ENCODE measurements around the gene MYBPH.

The MYBPH gene

DNA sequence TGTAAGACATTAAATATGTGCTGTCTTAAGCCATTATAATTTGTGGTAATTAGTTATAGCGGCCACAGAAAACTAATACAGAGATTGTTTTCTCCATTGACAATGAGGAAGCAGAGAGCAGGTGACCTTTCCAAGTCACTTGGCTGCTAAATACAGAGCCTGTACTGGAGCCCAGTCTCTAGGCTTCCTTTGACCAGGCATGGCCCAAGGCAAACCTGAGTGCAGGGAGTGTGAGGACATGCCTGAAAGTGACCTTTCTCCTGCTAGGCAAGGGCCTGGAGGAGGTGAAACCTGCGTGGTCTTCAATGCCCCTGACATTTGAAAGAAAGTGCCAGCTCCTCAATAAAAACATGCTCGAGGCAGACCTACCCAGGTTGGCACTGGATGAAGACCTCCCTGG lies 23.4 kb upstream of the MYBPH start:
- H3K4me3 ChIP-seq (ENCODE audit: low read length): no peak overlapping the region
- H3K79me2 ChIP-seq (ENCODE audit: low read length): no peaks in the 10 kb centered on the region
- no peak overlapping the region for H3K9ac ChIP-seq (ENCODE audit: low read length)
- H2AFZ ChIP-seq (ENCODE audit: low read depth, low read length): no peak overlapping the region
- H3K27me3 ChIP-seq (ENCODE audit: low read depth, low read length): peaks cover 75% of the 10 kb centered on the region
- H3K9me3 ChIP-seq (ENCODE audit: insufficient read depth, low read length): no peaks in the 10 kb centered on the region
- TF ChIP-seq EZH2phosphoT487 (IDR thresholded peaks at IDR 0.05; ENCODE audit: low read depth) (no peak), CTCF (IDR thresholded peaks at IDR 0.05; ENCODE audit: low read depth, low read length) (no peak)
- H3K27ac ChIP-seq (ENCODE audit: low read length): no peak overlapping the region
- no peaks in the 10 kb centered on the region for H3K36me3 ChIP-seq (replicated peaks; ENCODE audit: low read depth, low read length)
- H4K20me1 ChIP-seq (ENCODE audit: insufficient read depth, low read length): no peaks in the 10 kb centered on the region
- no peak overlapping the region for H3K4me2 ChIP-seq (ENCODE audit: low read length)
- no peaks in the 10 kb centered on the region for H3K4me1 ChIP-seq (ENCODE audit: low read length)

DNA sequence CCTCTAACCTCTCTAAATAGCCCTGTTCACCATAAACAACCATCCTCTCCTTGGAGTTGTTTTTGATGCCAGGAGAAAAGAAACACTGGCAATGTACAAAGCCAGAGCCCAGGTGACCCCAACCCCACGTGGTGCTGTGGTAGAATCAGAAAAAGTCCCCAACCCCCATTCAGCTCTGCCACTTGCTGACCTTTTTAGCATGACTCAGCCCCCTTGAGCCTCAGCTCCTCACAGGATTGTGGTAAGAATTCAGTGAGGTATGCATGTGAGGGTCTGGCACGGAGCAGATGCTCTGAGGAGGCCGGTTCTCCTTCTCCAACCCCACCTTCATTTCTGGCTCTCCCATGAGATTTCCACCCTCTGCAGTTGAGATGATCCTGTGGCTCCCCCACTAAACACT lies 22.0 kb upstream of the MYBPH start:
- Histone ChIP-seq H3K4me2 (ENCODE audit: low read length) (no peak overlapping the region), H4K20me1 (ENCODE audit: insufficient read depth, low read length) (no peaks in the 10 kb centered on the region), H3K27ac (ENCODE audit: low read length) (no peak overlapping the region), H3K79me2 (ENCODE audit: low read length) (no peaks in the 10 kb centered on the region), H3K9me3 (ENCODE audit: insufficient read depth, low read length) (no peaks in the 10 kb centered on the region), H3K4me1 (ENCODE audit: low read length) (no peaks in the 10 kb centered on the region), H3K4me3 (ENCODE audit: low read length) (no peak overlapping the region), H3K9ac (ENCODE audit: low read length) (no peak overlapping the region), H3K36me3 (replicated peaks; ENCODE audit: low read depth, low read length) (no peaks in the 10 kb centered on the region), H3K27me3 (ENCODE audit: low read depth, low read length) (peaks cover 61% of the 10 kb centered on the region), H2AFZ (ENCODE audit: low read depth, low read length) (no peak overlapping the region)
- no peak for TF ChIP-seq CTCF (IDR thresholded peaks at IDR 0.05; ENCODE audit: low read depth, low read length)
- no peak for TF ChIP-seq EZH2phosphoT487 (IDR thresholded peaks at IDR 0.05; ENCODE audit: low read depth)

DNA sequence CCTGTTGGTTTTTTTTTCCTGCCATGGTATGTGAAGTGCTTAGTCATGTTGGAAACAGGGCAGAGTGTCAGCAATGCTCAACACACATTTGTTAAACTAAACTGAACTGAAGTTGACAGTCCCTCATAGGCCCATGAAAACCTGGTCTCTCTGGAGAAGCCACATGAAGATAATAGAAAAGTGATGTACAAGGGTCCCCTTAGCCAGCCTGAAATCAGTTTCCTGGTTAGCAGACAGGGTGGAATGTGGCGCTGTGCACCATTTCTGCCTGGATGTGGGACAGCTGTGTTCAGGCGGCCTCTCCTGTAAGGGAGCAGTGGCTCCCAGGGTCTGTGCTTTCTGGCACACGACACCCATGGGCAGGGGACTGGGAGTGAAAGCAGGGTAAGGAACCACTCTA lies 20.7 kb upstream of the MYBPH start:
- H3K79me2 ChIP-seq (ENCODE audit: low read length): no peaks in the 10 kb centered on the region
- H3K4me3 ChIP-seq (ENCODE audit: low read length): no peak overlapping the region
- H3K4me2 ChIP-seq (ENCODE audit: low read length): no peak overlapping the region
- no peaks in the 10 kb centered on the region for H3K36me3 ChIP-seq (replicated peaks; ENCODE audit: low read depth, low read length)
- no peak overlapping the region for H3K27ac ChIP-seq (ENCODE audit: low read length)
- peaks cover 52% of the 10 kb centered on the region for H3K27me3 ChIP-seq (ENCODE audit: low read depth, low read length)
- no peak overlapping the region for H2AFZ ChIP-seq (ENCODE audit: low read depth, low read length)
- no peaks in the 10 kb centered on the region for H3K9me3 ChIP-seq (ENCODE audit: insufficient read depth, low read length)
- H4K20me1 ChIP-seq (ENCODE audit: insufficient read depth, low read length): no peaks in the 10 kb centered on the region
- no peaks in the 10 kb centered on the region for H3K4me1 ChIP-seq (ENCODE audit: low read length)
- H3K9ac ChIP-seq (ENCODE audit: low read length): no peak overlapping the region
- TF ChIP-seq CTCF (IDR thresholded peaks at IDR 0.05; ENCODE audit: low read depth, low read length): no peak
- TF ChIP-seq EZH2phosphoT487 (IDR thresholded peaks at IDR 0.05; ENCODE audit: low read depth): no peak

DNA sequence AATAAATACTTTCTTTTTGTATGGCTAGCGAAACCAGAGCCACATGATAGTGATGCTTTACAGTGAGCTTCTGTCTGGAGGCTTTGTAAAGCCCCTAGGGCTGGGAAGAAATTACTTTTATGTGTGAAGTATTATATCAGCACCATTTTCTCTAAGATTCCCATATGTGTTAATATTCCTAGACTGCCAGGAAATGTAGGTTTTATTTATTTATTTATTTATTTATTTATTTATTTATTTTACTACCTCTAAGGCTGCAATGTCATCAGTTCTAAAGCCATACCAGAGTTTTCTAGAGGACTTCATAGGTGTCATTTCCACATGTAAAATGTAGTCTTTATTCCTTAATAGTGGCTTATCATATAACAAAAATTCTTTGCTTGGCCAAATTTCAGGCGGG lies 15.3 kb upstream of the MYBPH start:
- no peaks in the 10 kb centered on the region for H3K79me2 ChIP-seq (ENCODE audit: low read length)
- no peak overlapping the region for H3K4me3 ChIP-seq (ENCODE audit: low read length)
- no peaks in the 10 kb centered on the region for H3K9me3 ChIP-seq (ENCODE audit: insufficient read depth, low read length)
- TF ChIP-seq CTCF (IDR thresholded peaks at IDR 0.05; ENCODE audit: low read depth, low read length): no peak
- no peak for TF ChIP-seq EZH2phosphoT487 (IDR thresholded peaks at IDR 0.05; ENCODE audit: low read depth)
- H3K9ac ChIP-seq (ENCODE audit: low read length): no peak overlapping the region
- H2AFZ ChIP-seq (ENCODE audit: low read depth, low read length): no peak overlapping the region
- peaks cover 35% of the 10 kb centered on the region for H3K27me3 ChIP-seq (ENCODE audit: low read depth, low read length)
- H3K27ac ChIP-seq (ENCODE audit: low read length): no peak overlapping the region
- H3K4me1 ChIP-seq (ENCODE audit: low read length): peaks cover 23% of the 10 kb centered on the region
- no peaks in the 10 kb centered on the region for H4K20me1 ChIP-seq (ENCODE audit: insufficient read depth, low read length)
- H3K4me2 ChIP-seq (ENCODE audit: low read length): peak overlapping the region; percentile 78
- no peaks in the 10 kb centered on the region for H3K36me3 ChIP-seq (replicated peaks; ENCODE audit: low read depth, low read length)
